Measurements from ENCODE around the gene SEMA4B.

DNA sequence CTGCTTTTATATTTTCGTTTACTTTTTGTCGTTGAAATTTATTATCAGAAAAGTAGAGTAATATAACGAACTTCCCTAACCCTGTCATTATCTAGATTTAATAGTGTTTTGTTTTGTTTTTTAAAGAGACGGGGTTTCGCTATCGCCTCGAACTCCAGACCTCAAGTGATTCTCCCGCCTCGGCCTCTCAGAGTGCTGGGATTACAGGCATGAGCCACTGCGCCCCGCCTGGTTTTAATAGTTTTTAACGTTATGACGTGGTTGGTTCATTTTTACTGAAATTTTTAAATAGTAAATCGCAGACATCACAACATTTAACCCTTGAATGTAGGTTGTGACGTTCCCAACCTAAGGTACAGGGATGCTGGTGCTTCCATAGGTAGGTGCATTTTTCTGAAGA is 65.4 kb downstream of the SEMA4B start:
- TF ChIP-seq ZNF384 (IDR thresholded peaks at IDR 0.05; ENCODE audit: borderline replicate concordance, low read depth, low read length) (no peak), SREBF2 (IDR thresholded peaks at IDR 0.05; ENCODE audit: low read length) (no peak), SMC3 (IDR thresholded peaks at IDR 0.05; ENCODE audit: borderline replicate concordance, low read length) (no peak), HDGF (IDR thresholded peaks at IDR 0.05) (no peak), POLR2AphosphoS2 (IDR thresholded peaks at IDR 0.05; ENCODE audit: low read depth, low read length) (no peak), POLR2A (IDR thresholded peaks at IDR 0.05; ENCODE audit: low read depth, low read length) (no peak), CHD1 (IDR thresholded peaks at IDR 0.05; ENCODE audit: low read depth, low read length) (no peak), POLR2AphosphoS5 (IDR thresholded peaks at IDR 0.05; ENCODE audit: low read length) (no peak), CHD4 (IDR thresholded peaks at IDR 0.05) (no peak)
- TF ChIP-seq, protein P1, sequence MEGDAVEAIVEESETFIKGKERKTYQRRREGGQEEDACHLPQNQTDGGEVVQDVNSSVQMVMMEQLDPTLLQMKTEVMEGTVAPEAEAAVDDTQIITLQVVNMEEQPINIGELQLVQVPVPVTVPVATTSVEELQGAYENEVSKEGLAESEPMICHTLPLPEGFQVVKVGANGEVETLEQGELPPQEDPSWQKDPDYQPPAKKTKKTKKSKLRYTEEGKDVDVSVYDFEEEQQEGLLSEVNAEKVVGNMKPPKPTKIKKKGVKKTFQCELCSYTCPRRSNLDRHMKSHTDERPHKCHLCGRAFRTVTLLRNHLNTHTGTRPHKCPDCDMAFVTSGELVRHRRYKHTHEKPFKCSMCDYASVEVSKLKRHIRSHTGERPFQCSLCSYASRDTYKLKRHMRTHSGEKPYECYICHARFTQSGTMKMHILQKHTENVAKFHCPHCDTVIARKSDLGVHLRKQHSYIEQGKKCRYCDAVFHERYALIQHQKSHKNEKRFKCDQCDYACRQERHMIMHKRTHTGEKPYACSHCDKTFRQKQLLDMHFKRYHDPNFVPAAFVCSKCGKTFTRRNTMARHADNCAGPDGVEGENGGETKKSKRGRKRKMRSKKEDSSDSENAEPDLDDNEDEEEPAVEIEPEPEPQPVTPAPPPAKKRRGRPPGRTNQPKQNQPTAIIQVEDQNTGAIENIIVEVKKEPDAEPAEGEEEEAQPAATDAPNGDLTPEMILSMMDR (IDR thresholded peaks at IDR 0.05 in 2 of 3, conservative IDR thresholded peaks at IDR 0.05 in 1 of 3; ENCODE audit: control insufficient read depth in 2 of 3, extremely low read depth in 1 of 3, insufficient read depth in 1 of 3, low read depth in 3 of 3, low read length in 3 of 3), result no peak
- TF ChIP-seq, protein P2, sequence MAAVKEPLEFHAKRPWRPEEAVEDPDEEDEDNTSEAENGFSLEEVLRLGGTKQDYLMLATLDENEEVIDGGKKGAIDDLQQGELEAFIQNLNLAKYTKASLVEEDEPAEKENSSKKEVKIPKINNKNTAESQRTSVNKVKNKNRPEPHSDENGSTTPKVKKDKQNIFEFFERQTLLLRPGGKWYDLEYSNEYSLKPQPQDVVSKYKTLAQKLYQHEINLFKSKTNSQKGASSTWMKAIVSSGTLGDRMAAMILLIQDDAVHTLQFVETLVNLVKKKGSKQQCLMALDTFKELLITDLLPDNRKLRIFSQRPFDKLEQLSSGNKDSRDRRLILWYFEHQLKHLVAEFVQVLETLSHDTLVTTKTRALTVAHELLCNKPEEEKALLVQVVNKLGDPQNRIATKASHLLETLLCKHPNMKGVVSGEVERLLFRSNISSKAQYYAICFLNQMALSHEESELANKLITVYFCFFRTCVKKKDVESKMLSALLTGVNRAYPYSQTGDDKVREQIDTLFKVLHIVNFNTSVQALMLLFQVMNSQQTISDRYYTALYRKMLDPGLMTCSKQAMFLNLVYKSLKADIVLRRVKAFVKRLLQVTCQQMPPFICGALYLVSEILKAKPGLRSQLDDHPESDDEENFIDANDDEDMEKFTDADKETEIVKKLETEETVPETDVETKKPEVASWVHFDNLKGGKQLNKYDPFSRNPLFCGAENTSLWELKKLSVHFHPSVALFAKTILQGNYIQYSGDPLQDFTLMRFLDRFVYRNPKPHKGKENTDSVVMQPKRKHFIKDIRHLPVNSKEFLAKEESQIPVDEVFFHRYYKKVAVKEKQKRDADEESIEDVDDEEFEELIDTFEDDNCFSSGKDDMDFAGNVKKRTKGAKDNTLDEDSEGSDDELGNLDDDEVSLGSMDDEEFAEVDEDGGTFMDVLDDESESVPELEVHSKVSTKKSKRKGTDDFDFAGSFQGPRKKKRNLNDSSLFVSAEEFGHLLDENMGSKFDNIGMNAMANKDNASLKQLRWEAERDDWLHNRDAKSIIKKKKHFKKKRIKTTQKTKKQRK (IDR thresholded peaks at IDR 0.05; ENCODE audit: low read depth, low read length), result no peak
- TF ChIP-seq, protein P3, sequence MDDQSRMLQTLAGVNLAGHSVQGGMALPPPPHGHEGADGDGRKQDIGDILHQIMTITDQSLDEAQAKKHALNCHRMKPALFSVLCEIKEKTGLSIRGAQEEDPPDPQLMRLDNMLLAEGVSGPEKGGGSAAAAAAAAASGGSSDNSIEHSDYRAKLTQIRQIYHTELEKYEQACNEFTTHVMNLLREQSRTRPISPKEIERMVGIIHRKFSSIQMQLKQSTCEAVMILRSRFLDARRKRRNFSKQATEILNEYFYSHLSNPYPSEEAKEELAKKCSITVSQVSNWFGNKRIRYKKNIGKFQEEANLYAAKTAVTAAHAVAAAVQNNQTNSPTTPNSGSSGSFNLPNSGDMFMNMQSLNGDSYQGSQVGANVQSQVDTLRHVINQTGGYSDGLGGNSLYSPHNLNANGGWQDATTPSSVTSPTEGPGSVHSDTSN (IDR thresholded peaks at IDR 0.05; ENCODE audit: insufficient replicate concordance, low read depth, low read length), result no peak
- TF ChIP-seq, protein P4, sequence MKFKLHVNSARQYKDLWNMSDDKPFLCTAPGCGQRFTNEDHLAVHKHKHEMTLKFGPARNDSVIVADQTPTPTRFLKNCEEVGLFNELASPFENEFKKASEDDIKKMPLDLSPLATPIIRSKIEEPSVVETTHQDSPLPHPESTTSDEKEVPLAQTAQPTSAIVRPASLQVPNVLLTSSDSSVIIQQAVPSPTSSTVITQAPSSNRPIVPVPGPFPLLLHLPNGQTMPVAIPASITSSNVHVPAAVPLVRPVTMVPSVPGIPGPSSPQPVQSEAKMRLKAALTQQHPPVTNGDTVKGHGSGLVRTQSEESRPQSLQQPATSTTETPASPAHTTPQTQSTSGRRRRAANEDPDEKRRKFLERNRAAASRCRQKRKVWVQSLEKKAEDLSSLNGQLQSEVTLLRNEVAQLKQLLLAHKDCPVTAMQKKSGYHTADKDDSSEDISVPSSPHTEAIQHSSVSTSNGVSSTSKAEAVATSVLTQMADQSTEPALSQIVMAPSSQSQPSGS (IDR thresholded peaks at IDR 0.05; ENCODE audit: low read length), result no peak
- TF ChIP-seq, protein P5, sequence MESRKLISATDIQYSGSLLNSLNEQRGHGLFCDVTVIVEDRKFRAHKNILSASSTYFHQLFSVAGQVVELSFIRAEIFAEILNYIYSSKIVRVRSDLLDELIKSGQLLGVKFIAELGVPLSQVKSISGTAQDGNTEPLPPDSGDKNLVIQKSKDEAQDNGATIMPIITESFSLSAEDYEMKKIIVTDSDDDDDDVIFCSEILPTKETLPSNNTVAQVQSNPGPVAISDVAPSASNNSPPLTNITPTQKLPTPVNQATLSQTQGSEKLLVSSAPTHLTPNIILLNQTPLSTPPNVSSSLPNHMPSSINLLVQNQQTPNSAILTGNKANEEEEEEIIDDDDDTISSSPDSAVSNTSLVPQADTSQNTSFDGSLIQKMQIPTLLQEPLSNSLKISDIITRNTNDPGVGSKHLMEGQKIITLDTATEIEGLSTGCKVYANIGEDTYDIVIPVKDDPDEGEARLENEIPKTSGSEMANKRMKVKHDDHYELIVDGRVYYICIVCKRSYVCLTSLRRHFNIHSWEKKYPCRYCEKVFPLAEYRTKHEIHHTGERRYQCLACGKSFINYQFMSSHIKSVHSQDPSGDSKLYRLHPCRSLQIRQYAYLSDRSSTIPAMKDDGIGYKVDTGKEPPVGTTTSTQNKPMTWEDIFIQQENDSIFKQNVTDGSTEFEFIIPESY (IDR thresholded peaks at IDR 0.05), result no peak
